Activated naive CD4-positive, alpha-beta T cell treated with anti-CD3 and anti-CD28 coated beads for 36 hours (primary cell): ENCODE results near the gene FOXC2. TPM values are rescaled to one million over a fixed set of nuclear protein-coding genes. Genes with fewer than 3 reads are reported as not detected.

Experiments used
- CTCF ChIA-PET: fragments of 350-600 bp; sonication (Branson Sonifier 250); formaldehyde crosslinking; loops from one replicate; lab custom pipeline; 2021; ENCODE audit warnings: antibody characterized with exemption; lab: Charles Lee
- DNase-seq: peaks from one replicate; pipeline ENCODE4 v3.0.0-alpha.2; 2020
- H3K27ac Mint-ChIP-seq: one replicate; pipeline ENCODE4 v1.8.0; 2021; ENCODE audit warnings: mild to moderate bottlenecking, mixed read lengths
- H3K27me3 Mint-ChIP-seq: one replicate; pipeline ENCODE4 v1.8.0; 2021; ENCODE audit warnings: low read depth, mixed read lengths
- H3K36me3 Mint-ChIP-seq: one replicate; pipeline ENCODE4 v1.8.0; 2021; ENCODE audit warnings: low read depth, mixed read lengths
- H3K4me1 Mint-ChIP-seq: one replicate; pipeline ENCODE4 v1.8.0; 2021; ENCODE audit warnings: low read depth, mixed read lengths
- H3K4me3 Mint-ChIP-seq: one replicate; pipeline ENCODE4 v1.8.0; 2021; ENCODE audit warnings: mild to moderate bottlenecking, moderate library complexity, mixed read lengths
- H3K9me3 Mint-ChIP-seq: one replicate; pipeline ENCODE4 v1.8.0; 2021; ENCODE audit warnings: mixed read lengths
- intact Hi-C: fragments of 100-400 bp; cut with micrococcal nuclease; formaldehyde crosslinking; loops from one replicate; pipeline ENCODE4 v1.15.1; 2023
- total RNA-seq, 2 experiments: library from RNA; stranded (reverse); gene quantifications; one replicate each; pipeline ENCODE4 v1.2.3, GENCODE V29; 2021

The FOXC2 gene
- not detected for total RNA-seq

DNA sequence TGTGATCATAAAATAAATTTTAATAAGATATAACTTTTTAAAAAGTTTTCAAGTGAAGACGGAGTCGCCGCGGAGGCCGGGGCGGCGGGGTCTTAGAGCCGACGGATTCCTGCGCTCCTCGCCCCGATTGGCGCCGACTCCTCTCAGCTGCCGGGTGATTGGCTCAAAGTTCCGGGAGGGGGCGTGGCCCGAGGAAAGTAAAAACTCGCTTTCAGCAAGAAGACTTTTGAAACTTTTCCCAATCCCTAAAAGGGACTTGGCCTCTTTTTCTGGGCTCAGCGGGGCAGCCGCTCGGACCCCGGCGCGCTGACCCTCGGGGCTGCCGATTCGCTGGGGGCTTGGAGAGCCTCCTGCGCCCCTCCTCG, at the start of gene FOXC2:
Gene FOXC2, plus strand, starts transcription at position 229 of the 365 bp plus-strand sequence. CDS start 507 bp downstream, outside the sequence.
- Mint-ChIP-seq H3K4me1 (peaks cover 21% of the 10 kb centered on the region), H3K27ac (no peak within 1 kb of the TSS), H3K36me3 (no peaks in the 10 kb centered on the region), H3K4me3 (no peak within 1 kb of the TSS), H3K27me3 (peaks cover 65% of the 10 kb centered on the region), H3K9me3 (no peaks in the 10 kb centered on the region)
- CTCF ChIA-PET: no interaction called here
- DNase-seq: peak; percentile 58
- intact Hi-C loops: loop anchor here (5.0 to 10.0 kb wide), 3 partner anchors 59 to 168 kb away; no protein-coding TSS in a partner anchor

- Mint-ChIP-seq H3K4me3 (no peak overlapping the region), H3K27ac (no peak overlapping the region), H3K27me3 (peaks cover 69% of the 10 kb centered on the region), H3K4me1 (peaks cover 13% of the 10 kb centered on the region), H3K36me3 (no peaks in the 10 kb centered on the region), H3K9me3 (no peaks in the 10 kb centered on the region)
- intact Hi-C loops: no loop called here
- CTCF ChIA-PET: interaction anchor here (0.9 to 2.2 kb wide), 7 partner anchors 174 to 696 kb away, joined by 3 to 8 read pairs (median 6); no protein-coding TSS in a partner anchor
- DNase-seq: no peak
These were observed 49.6 kb upstream of the FOXC2 start for GRCh38 chr16:86517033-86517432.

DNA sequence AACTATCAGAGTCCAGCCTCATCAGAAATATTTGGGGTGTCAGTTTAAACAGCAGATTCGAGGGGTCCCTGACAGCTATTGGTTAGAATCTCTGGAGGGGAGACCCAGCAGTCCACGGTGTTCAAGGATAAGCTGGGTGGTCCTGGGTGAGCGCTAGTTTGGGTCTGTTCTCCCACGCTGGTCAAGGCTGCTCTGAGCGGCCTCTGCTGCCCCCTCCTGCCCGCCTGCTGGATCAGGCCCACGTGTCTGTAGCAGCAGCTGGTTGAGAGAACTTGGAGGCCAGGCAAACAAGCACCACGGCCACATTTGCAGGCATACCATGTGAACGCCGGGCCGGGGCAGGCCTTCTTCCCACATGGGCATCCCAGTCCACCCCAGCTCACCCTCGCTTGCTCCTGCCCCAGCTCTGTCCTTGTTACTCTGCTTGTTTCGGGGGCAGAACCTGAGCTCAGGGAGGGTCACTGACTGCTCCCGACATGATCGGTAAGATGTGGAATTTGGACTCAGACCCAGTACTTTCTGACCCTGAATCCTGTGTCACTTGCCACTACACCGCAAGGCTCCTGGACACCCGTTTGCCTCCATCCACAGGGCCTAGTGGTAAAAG, 48.9 kb upstream of the FOXC2 start:
- DNase-seq: peak; percentile 63
- no peak overlapping the region for H3K4me3 Mint-ChIP-seq
- intact Hi-C loops: no loop called here
- CTCF ChIA-PET: interaction anchor here (0.7 to 2.2 kb wide), 14 partner anchors 8 to 698 kb away, joined by 3 to 8 read pairs (median 4); no protein-coding TSS in a partner anchor
- no peak overlapping the region for H3K27ac Mint-ChIP-seq
- no peaks in the 10 kb centered on the region for H3K9me3 Mint-ChIP-seq
- H3K4me1 Mint-ChIP-seq: peaks cover 13% of the 10 kb centered on the region
- H3K27me3 Mint-ChIP-seq: peaks cover 66% of the 10 kb centered on the region
- H3K36me3 Mint-ChIP-seq: no peaks in the 10 kb centered on the region

GRCh38 chr16:86519007-86519648, 47.5 kb upstream of the FOXC2 start:
- Mint-ChIP-seq H3K36me3 (no peaks in the 10 kb centered on the region), H3K4me3 (no peak overlapping the region), H3K27ac (no peak overlapping the region), H3K9me3 (no peaks in the 10 kb centered on the region), H3K27me3 (peaks cover 54% of the 10 kb centered on the region), H3K4me1 (peaks cover 3% of the 10 kb centered on the region)
- intact Hi-C loops: no loop called here
- no peak for DNase-seq
- CTCF ChIA-PET: interaction anchor here (1.1 to 2.2 kb wide), 7 partner anchors 127 to 700 kb away, joined by 3 to 7 read pairs (median 4); no protein-coding TSS in a partner anchor

DNA sequence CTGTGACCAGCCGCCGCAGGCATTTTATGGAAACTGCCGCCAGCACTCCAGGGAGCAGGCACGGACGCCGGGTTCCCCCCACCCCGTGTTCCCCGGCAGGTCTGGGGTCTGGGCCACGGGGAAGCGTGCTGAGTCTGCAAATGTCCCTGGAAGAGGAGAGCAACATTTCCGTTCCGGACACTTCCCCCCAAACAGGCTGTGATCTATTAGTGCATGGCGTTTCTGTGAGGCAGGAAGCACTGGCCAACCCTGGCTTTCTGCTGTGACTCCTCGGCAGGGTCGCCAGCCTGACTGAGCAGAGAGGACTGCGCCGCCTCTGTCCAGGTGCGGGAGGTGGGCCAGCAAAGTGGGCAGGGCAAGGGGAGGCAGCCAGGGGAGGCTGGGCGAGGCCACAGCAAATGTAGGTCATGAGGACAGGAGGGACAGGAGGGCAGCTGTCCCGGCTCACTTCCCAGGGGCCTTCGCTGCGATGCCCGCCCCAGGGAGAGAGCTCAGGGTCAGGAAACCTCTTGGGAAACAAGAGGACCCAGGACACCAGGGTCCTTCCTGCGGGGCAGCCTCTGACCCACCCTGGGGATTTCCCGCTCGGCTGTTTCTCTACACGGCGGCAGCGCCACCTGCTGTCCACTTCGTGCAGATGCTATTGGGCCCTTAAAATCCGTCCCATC, 46.8 kb upstream of the FOXC2 start:
- Mint-ChIP-seq H3K4me3 (no peak overlapping the region), H3K27me3 (peaks cover 51% of the 10 kb centered on the region), H3K4me1 (peaks cover 3% of the 10 kb centered on the region), H3K27ac (no peak overlapping the region), H3K36me3 (no peaks in the 10 kb centered on the region), H3K9me3 (no peaks in the 10 kb centered on the region)
- intact Hi-C loops: loop anchor here (1.0 to 2.0 kb wide), 4 partner anchors 179 to 699 kb away; no protein-coding TSS in a partner anchor
- CTCF ChIA-PET: interaction anchor here (1.0 to 1.3 kb wide), 3 partner anchors 127 to 700 kb away, joined by 3 to 4 read pairs (median 4); no protein-coding TSS in a partner anchor
- peak; percentile 62 for DNase-seq

GRCh38 chr16:86520317-86521210, 46.1 kb upstream of the FOXC2 start:
- Mint-ChIP-seq H3K36me3 (no peaks in the 10 kb centered on the region), H3K27me3 (peaks cover 45% of the 10 kb centered on the region), H3K4me1 (peaks cover 3% of the 10 kb centered on the region)

GRCh38 chr16:86521236-86522197, 45.1 kb upstream of the FOXC2 start:
- Mint-ChIP-seq H3K36me3 (no peaks in the 10 kb centered on the region), H3K27me3 (peaks cover 38% of the 10 kb centered on the region)
- no peak for DNase-seq

More at GRCh38 chr16:86520317-86521210, 46.1 kb upstream of the FOXC2 start:
- CTCF ChIA-PET: interaction anchor here (0.7 to 1.4 kb wide), 7 partner anchors 128 to 701 kb away, joined by 3 to 5 read pairs (median 4); no protein-coding TSS in a partner anchor
- no peak for DNase-seq
- intact Hi-C loops: loop anchor here (1.0 to 2.0 kb wide), 4 partner anchors 180 to 700 kb away; no protein-coding TSS in a partner anchor
- no peak overlapping the region for H3K27ac Mint-ChIP-seq
- no peak overlapping the region for H3K4me3 Mint-ChIP-seq
- no peaks in the 10 kb centered on the region for H3K9me3 Mint-ChIP-seq

GRCh38 chr16:86522634-86523033, 44.0 kb upstream of the FOXC2 start:
- peaks cover 3% of the 10 kb centered on the region for H3K4me1 Mint-ChIP-seq
- H3K36me3 Mint-ChIP-seq: no peaks in the 10 kb centered on the region
- no peak overlapping the region for H3K27ac Mint-ChIP-seq
- DNase-seq: no peak
- H3K4me3 Mint-ChIP-seq: no peak overlapping the region
- intact Hi-C loops: no loop called here
- peaks cover 28% of the 10 kb centered on the region for H3K27me3 Mint-ChIP-seq
- CTCF ChIA-PET: no interaction called here
- H3K9me3 Mint-ChIP-seq: peaks cover 2% of the 10 kb centered on the region

More at GRCh38 chr16:86521236-86522197, 45.1 kb upstream of the FOXC2 start:
- CTCF ChIA-PET: interaction anchor here (1.0 to 1.4 kb wide), 2 partner anchors 451 to 477 kb away, joined by 3 to 5 read pairs; no protein-coding TSS in a partner anchor
- Mint-ChIP-seq H3K9me3 (no peaks in the 10 kb centered on the region), H3K27ac (no peak overlapping the region), H3K4me1 (peaks cover 3% of the 10 kb centered on the region), H3K4me3 (no peak overlapping the region)
- intact Hi-C loops: loop anchor here (2.0 kb wide), 1 partner anchor 701 kb away; no protein-coding TSS in a partner anchor

- Mint-ChIP-seq H3K4me3 (no peak overlapping the region), H3K4me1 (peaks cover 3% of the 10 kb centered on the region), H3K27me3 (peaks cover 22% of the 10 kb centered on the region), H3K36me3 (no peaks in the 10 kb centered on the region), H3K9me3 (peaks cover 2% of the 10 kb centered on the region), H3K27ac (no peak overlapping the region)
- CTCF ChIA-PET: no interaction called here
- intact Hi-C loops: no loop called here
- no peak for DNase-seq
These were observed 43.4 kb upstream of the FOXC2 start for GRCh38 chr16:86523166-86523740.

DNA sequence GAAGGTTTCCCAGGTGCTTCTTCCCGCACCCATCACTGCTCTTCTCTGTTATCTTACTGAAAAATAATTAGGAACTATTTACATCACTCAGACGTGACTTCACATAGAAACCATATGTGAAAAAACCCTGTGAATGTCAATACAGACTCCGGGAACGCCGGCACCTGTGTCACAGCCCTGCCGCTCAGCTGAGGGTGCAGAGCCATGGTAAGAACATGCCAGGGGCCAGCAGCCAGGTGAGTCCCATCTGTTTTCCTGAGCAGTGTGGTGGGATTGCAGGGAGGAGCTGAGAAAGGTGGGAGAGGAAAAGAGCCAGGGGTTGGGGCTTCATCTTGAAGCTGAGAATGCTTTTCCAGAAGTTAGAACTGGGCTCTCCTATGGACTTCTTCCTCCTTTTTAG, 42.6 kb upstream of the FOXC2 start:
- CTCF ChIA-PET: interaction anchor here (0.5 kb wide), 1 partner anchor 821 kb away, joined by 3 read pairs; no protein-coding TSS in a partner anchor
- peaks cover 3% of the 10 kb centered on the region for H3K4me1 Mint-ChIP-seq
- H3K9me3 Mint-ChIP-seq: peaks cover 2% of the 10 kb centered on the region
- intact Hi-C loops: no loop called here
- H3K27ac Mint-ChIP-seq: no peak overlapping the region
- no peak for DNase-seq
- H3K36me3 Mint-ChIP-seq: no peaks in the 10 kb centered on the region
- no peak overlapping the region for H3K4me3 Mint-ChIP-seq
- H3K27me3 Mint-ChIP-seq: peaks cover 14% of the 10 kb centered on the region
